Fibroblast of pulmonary artery (primary cell): ENCODE data around the gene CARNS1.

Experiments used
- DNase-seq: peaks from one replicate; pipeline ENCODE4 v3.0.0-alpha.2; 2010; ENCODE audit warnings: low read depth
- H3K4me3 ChIP-seq: replicated peaks from 2 replicates; pipeline ENCODE4 v1.5.1; 2011; ENCODE audit warnings: low read depth, mild to moderate bottlenecking, control low read depth, low read length, moderate library complexity
- TF ChIP-seq, protein P1 (sequence below): IDR thresholded peaks from 2 replicates; pipeline ENCODE4 v1.5.1; 2011; ENCODE audit warnings: mild to moderate bottlenecking, control low read depth, low read length, inconsistent platforms; ENCODE audit errors: missing control alignments

Gene CARNS1

DNA sequence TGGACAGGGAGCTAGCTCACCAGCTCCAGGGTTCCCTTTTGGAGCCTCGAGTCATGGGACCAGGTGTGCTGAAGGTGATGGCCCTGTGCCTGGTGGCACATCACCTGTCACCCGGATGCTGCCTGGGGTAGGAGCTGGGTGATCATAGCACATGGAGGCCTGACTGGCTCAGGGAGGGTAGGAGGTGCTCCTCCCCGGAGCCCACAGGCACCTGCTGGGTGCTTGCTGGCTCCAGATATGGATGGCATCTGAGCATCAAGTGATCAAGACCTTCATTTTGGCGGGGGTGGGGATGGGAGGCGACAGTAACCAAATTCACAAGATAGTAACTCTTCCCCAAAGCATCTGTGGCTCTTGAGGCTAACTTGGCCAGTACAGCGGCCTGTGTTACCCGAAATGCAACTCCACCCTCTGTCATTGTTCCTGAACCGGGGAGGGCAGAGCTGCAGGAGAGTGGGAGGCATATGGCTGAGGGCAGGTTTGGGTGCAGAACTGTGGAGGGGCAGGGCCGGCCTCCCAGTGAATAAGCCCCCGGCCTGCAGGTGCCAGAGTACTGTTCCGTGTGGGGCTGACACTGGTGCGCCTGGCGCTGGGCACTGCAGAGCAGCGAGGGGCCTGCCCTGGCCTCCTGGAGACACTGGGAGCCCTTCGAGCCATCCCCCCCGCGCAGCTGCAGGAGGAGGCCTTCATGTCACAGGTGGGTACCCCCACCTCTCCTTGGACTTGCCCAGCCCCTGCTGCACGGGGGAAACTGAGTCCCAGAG is 6.9 kb upstream of the CARNS1 start:
- no peak overlapping the region for H3K4me3 ChIP-seq
- TF ChIP-seq, protein P1, sequence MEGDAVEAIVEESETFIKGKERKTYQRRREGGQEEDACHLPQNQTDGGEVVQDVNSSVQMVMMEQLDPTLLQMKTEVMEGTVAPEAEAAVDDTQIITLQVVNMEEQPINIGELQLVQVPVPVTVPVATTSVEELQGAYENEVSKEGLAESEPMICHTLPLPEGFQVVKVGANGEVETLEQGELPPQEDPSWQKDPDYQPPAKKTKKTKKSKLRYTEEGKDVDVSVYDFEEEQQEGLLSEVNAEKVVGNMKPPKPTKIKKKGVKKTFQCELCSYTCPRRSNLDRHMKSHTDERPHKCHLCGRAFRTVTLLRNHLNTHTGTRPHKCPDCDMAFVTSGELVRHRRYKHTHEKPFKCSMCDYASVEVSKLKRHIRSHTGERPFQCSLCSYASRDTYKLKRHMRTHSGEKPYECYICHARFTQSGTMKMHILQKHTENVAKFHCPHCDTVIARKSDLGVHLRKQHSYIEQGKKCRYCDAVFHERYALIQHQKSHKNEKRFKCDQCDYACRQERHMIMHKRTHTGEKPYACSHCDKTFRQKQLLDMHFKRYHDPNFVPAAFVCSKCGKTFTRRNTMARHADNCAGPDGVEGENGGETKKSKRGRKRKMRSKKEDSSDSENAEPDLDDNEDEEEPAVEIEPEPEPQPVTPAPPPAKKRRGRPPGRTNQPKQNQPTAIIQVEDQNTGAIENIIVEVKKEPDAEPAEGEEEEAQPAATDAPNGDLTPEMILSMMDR = no peak
- DNase-seq = no peak

DNA sequence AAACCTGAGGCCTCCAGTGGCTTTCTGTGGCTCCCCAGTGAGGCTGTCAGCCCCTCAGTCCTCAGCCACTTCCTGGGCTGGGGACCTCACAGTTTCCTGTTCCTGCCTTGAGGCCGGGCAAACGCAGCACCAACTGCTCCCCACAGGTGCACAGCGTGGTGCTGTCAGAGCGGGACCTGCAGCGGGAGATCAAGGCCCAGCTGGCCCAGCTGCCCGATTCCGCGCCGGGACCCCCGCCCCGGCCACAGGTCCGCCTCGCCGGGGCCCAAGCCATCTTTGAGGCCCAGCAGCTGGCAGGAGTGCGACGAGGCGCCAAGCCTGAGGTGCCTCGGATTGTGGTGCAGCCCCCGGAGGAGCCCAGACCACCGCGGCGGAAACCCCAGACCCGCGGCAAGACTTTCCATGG is 6.2 kb upstream of the CARNS1 start:
- no peak for DNase-seq
- TF ChIP-seq, protein P1 = no peak
- H3K4me3 ChIP-seq = no peak overlapping the region

DNA sequence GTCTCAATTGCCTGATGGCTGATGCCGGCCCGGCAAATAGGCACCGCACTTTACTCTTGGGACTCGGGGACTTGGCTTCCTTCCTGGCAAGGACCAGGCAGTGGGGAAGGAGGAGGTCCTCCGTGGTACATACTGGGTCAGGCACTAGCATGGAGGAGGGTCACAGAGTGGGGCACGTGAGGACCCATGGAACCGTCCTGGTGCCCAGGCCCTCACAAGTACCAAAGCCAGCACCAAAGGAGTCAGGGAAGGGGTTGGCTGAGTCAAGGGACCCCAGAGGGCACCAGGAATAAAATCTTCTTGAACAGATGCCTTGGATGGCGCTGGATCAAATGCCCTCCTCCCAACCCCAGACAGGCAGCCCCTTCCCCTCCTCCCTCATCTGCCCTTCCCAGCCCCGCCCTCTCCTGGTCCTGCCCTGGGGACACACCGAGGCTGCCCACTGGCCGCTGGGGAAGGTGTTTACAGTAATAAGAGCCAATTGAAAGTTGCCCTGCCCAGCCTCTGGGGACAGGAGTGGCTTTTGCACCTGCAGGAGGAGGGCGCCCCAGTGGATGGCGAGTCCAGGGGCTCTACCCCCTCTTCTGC is 5.6 kb upstream of the CARNS1 start:
- TF ChIP-seq, protein P1 = no peak
- DNase-seq = no peak
- H3K4me3 ChIP-seq = no peak overlapping the region

DNA sequence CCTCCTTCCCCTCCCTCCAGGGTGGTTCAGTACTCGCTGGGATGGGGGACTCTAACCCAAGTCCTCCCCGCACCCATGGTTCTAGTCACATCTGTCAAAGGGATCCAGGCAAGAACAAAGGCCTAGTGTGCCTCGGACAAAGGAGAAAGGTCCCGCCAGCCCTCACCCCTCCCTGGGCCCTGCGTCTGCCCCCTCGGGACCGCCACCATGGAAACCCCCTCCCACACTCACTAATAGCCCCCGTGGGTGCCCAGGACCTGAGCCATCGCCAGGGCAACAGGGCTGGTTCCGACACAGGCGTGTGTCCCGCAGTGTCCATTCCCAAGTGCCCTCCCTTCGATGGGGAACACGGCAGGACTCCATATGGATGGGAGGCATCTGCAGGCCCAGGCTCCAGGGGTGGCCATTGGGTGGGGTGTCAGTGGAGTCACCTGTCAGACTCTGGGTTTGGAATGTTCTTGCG is 5.1 kb upstream of the CARNS1 start:
- TF ChIP-seq, protein P1 = no peak
- no peak overlapping the region for H3K4me3 ChIP-seq
- DNase-seq = no peak

DNA sequence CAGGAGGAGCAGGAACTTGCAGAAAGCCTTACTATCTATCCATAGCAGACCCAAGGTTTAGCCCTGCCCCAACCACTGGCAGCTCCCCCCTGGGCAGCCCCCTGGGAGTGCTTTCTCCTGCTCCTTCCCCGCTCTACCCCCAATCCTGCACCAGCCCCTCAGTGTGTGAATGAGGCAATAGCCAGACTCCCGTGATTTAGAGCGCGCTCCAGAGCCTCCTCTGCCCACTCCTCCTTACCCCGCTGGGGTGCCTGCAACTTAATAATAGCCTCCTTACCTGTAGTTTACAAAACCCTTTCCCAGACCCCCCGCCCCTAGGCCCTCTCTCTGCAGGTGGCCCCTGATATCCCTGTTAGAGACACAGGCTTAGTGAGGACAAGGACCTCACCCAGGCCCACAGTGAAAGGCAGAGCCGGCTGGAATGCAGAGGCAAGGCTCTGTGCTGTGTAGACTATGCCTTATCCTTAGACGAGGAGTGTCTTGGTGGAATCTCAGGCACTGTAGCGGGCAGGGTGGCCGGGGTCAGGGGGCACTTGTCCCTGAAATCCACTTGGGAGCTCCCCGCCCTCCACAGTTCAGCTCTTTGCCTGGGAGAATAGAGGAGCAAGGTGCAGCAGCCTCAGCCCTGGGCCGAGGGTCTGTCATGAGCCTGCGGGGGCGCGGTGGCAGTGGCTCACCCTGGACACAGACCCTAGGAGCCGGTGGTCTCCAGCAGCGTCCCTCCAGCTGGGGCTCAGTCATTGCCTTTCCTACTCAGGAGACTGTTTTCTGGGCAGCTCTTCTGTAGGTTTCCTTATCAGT is 4.3 kb upstream of the CARNS1 start:
- TF ChIP-seq, protein P1 = no peak
- no peak for DNase-seq
- H3K4me3 ChIP-seq = no peak overlapping the region

DNA sequence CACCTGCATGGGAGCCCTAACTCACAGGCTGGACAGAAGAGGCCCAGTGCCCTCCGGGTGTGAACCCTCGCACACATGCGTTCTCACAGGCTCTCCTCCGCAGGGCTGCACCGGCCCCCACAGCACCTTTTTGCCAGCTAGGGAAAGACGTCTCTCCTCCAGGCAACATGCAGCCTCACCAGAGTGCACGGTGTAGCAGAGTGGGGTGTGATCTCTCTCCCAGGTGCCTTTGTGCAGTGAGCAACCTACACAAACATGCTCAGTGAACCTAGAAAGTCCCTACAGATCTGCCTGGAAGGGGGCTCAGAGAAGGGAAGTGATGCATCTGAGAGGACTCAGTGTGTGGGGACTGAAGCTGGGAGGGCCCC is 3.7 kb upstream of the CARNS1 start:
- H3K4me3 ChIP-seq = no peak overlapping the region
- no peak for DNase-seq
- TF ChIP-seq, protein P1 = no peak
